HL-60/S4 (cell line): ENCODE data around the gene DUSP16.
"Not testable (repeated sequence)": the region's sequence is repeated elsewhere in the genome, so short reads cannot be mapped to it uniquely, and the experiment has no call there.

Experiments
- in situ Hi-C: fragments of 300-500 bp; cut with MboI; formaldehyde crosslinking; loops from 2 replicates; pipeline ENCODE4 v1.14.3; 2022; ENCODE audit warnings: low sequenced_read_pairs

Gene DUSP16

DNA sequence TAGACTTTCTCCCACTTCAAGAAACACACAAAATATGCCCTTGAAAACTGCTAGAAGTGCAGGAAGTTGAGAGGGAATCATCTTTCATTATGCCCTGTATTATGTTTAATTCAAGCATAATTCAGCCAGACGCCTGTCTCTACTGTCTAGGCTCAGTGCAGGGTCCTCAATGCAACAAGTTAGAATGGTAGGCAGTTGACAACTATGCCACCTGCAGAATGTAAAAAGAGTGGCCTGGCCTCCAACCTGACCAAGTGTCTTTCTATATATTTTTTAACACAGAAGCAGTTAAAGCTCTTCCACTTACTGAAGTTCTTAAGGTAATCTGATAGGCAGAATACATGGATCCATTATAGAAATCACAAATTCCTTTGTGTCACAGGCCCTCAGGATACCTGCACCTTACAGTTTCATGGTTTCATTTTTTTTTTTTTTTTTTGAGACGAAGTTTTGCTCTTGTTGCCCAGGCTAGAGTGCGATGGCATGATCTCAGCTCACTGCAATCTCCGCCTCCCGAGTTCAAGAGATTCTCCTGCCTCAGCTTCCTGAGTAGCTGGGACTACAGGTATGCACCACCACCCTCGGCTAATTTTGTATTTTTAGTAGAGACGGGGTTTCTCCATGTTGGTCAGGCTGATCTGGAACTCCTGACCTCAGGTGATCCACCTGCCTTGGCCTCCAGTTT lies 60.4 kb downstream of the DUSP16 start:
- in situ Hi-C loops: not testable (repeated sequence)

DNA sequence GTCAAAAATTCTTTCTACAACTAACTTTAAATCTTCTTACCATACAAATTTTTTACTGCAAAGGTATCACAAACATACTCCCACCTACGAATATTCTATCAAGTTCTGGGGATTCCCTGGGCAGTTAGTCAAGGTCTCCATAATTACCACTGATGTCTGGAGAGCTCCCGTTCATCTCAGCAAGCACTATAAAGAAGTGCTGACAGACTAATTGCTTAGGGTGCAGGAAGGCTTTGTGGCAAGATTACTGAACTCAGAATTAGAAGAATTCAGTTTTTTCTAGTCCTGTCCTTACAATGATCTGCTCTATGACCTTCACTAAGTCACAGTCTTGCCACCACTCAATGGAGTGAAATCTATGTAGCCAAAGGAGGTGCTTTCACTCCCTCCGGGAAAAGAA lies 61.5 kb downstream of the DUSP16 start:
- in situ Hi-C loops: no loop called here

DNA sequence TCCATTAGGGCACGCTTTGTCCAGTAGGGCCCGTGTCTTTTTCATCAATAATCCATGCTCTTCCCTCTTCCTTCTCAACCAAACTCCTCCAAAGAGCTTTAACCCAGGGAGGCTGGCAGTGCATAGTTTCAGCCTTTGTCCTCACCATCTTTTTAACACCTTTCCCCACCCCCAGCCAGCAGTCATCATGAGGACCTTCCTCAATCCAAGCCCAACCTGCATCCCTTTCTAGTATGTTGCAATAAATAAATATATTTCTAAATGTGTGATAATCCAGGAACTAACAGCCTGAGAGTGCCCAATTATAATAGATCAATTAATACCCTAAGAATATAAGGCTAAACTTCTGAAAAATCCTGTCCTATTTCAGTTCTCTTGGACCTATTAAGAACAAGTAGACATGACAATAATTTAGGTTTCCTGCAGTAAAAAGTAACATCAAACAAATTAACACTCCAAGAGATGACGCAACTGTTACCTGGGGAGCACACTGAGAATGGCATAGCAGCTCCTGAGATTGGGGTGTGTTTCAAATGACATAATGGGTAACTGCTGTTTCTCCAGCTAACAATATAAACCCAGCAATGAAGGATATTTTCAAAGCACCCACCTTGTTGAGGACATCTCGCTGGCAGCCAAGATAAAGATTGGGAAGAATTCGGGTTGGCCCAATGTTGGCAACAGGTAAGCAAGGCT lies 62.6 kb downstream of the DUSP16 start:
- in situ Hi-C loops: no loop called here

DNA sequence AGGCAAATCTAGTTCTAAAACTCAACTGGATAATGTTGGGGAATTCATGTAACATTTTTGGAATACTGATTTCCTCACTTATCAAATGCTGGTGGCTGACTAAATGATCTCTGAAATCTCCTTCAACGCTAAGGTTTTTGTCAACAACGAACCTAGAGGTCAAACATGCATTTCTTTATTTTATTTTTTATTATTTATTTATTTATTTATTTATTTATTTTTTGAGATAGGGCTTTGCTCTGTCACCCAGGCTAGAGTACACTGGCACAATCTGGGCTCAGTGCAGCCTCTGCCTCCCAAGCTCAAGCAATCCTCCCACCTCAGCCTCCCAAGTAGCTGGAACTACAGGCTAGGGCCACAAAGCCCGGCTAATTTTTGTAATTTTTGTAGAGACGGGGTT lies 64.5 kb downstream of the DUSP16 start:
- in situ Hi-C loops: no loop called here

DNA sequence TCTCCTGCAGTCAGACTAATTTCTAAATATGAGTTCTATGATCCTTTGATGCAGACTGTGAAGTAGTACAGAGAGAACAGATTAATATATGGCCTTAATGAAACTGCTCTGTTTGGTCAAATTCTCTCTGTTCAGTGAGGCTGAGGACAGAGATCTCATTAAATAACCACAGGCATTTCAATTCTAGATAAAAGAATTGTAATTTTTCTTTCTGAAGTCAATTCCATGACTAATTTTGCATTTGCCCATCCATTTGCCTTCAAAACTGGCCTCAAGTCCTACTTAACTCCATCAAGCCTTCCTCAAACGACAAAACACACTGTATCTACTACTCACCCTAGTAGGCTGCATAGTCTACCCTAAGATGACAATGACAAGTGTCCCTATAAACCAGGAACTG lies 67.1 kb downstream of the DUSP16 start:
- in situ Hi-C loops: no loop called here

DNA sequence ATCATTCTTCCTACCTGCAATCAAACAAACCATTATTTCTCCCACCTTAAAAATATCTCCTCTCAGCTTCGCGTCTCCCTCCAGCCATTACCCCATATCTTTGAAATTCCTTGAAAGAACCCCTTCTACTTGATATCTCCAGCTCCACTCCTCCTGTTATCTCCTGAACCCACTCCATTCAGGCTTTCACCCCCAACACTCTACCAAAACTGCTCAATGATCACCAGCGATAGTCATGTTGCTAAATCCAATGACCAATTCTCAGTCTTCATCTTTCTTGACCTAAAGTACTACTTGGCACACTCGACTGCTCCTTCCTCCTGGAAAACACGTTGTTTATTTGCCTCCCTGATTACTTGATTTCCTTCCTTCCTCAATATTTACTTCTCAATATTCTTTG lies 70.1 kb downstream of the DUSP16 start:
- in situ Hi-C loops: no loop called here

DNA sequence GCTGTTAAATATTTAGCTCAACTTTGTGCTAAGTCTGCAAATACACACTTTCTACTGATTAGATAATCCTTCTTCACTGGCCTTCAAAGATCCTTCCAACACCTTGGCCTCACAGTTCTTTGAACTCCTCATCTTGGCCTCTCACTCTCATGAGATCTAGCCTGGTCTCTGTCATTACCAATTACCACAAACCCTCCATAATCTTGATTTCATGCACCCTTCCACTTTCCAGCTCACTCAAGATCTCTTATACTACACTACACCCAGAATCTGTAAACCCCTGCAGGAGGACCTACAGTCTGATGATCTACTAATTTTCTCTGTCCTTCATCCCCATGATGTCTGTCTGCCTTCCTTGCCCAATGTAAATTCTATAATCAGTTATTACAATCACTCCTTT lies 71.1 kb downstream of the DUSP16 start:
- in situ Hi-C loops: no loop called here

DNA sequence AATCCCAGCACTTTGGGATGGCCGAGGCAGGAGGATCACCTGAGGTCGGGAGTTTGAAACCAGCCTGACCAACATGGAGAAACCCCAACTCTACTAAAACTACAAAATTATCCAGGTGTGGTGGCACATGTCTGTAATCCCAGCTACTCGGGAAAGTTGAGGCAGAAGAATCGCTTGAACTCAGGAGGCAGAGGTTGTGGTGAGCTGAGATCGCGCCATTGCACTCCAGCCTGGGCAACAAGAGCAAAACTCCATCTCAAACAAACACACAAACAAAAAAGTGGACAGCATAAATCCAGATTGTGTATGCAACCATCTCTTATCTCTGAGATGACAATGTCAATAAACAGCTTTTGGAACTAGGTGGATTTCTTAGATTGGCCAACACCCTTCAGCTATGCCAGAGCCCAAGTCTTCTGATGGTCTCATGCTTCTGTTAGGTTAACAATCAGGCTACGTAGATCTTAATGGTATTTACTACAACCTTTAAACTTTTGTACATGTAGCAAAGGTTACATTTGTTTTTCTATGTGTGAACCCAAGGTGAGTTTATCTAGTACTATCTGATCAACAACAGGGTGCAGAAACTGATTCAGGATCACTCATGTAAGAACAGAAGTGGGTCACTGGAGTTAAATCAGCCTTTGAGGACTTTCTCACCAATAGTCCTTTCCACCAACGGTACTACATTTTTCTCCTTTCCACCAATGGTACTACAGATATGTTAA lies 73.7 kb downstream of the DUSP16 start:
- in situ Hi-C loops: no loop called here

DNA sequence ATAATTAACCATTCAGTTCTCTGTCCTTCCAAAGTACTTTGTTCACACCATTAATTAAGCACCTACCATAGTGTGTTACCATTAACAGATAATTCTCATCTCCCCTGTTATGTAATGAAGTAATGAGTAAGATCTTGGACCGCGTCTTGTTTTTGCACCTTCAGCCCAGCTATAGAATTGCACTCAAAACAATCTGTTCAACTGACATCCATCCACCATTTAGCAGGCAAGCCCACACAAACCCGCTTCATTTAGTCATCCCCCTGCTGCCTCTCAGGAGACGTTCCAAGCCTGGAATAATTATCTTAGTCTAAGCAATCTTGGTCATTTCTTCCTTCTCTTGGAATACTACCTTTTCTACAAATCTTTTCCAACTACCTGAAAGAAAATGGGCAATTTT lies 74.4 kb downstream of the DUSP16 start:
- in situ Hi-C loops: no loop called here

DNA sequence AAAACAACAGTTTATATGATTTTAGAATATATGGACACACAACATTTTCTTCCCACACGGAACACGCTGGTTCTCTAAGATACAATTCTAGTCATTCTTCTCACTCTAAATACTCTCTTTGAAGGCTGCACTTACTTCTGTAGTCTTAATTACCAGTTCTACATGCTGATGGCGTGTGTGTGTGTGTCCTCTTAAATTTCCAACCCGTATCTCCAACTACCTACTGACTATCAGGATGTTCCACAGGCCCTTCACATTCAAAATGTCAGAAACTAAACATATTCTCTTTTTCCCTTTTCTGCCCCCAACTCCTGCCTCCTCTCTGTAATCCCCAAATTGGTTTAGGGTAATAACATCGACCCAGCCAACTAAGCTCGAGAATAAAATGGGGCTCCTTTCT lies 75.2 kb downstream of the DUSP16 start:
- in situ Hi-C loops: no loop called here

DNA sequence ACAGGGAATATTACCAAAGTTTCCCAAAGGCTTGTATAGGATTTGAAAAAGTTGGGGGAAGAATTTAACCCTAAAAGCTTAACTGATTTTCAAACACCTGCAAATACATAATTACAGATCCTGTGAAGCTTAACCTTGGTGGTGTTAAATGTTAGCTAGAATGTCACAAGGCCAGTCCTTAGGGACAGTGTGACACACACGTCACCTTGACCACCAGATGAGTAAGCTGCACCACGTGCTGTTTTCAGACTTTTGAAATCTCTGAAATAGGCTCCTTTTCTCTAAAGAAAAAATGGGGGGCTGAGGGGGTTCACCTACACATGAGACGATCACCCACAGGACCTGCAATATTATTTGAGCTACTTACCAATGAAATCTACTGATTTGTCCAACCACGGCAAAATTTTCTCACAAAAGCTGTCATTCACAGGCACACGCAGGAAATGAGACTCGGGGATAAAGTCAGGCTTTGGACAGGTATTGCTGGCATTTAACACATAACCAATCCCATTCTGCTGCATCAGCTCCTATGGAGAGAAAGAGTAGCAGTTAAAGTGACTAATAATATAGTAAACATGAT lies 75.9 kb downstream of the DUSP16 start:
- in situ Hi-C loops: no loop called here

DNA sequence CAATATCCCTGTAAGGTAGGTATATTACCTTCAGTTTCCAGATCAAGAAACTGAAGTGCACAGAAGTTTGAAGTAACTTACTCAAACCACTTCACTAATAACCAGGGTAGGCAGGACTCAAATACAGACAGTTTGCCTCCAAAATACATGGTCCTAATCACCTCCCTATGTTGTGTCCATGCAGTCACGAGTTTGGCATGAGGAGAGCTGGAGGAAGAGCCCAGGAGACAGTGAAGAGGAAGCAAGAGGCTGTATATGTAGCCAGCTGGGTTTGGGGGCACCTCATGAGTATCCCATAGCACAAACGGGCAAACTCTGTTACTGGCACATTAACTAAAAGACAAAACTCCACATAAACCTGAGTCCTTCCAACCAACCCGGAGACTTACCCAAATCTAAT lies 79.2 kb downstream of the DUSP16 start:
- in situ Hi-C loops: no loop called here

DNA sequence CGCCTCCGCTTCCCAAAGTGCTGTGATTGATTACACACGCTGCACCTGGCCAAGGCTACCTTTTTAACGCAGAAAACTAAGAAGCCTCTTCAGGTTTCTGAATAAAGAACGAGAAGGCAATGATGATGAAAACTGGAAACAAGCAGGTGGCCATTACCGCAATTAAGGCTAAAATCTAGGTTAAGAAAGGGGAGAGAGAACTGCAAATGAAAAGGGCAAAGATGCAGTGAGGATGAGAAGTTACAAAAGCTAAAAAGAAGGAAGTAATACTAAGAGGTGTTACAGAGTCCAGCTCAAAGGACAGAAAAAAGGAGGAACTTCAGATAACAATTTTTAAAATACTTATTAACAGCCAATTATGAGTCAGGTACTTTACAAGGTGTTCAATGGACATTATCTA lies 79.7 kb downstream of the DUSP16 start:
- in situ Hi-C loops: no loop called here

DNA sequence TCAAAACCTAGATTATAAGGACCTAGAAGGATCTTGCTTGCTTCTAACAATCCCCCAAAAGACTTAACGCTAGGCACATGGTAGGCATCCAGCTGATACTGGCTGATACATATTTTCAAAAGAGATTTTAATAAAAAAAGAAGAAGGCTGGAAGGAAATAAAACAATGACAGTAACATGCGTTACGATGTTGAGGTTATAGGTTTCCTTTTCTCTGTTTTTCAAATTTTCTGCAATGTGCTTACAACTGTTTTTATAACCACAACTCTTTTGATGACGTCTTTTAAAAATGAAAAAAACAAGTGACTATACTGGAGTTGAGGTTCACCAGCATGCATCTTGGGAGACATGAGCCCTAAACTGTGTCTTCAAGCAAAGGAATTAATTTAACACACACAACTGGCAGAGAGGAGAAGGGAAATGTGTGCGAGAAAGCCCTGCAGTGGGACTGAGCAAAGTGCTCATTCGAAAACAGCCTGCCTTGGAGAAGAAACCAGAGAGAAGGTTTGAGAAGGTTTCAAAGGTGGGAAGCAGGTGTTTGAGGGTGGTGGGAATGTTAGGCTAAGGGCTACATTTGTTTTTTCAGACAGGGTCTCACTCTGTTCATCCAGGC lies 80.4 kb downstream of the DUSP16 start:
- in situ Hi-C loops: no loop called here

DNA sequence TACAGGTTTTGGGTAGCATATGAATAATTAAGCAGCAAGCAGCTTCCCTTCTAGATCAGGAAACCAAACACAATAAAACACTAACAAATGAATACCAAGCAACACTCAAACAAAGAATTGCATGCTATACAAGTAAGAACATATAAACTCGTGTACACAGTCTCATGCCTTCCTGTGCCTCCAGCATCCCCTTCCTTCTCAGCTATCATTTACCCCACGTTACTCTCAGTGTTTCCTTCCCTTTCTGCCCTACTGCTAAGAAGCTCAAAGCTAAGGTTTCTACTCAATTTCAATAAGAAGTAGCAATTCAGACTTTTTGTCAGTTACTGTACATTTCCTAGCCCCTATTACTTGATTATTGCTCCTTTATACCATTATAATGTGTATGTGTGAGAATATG lies 81.0 kb downstream of the DUSP16 start:
- in situ Hi-C loops: no loop called here

DNA sequence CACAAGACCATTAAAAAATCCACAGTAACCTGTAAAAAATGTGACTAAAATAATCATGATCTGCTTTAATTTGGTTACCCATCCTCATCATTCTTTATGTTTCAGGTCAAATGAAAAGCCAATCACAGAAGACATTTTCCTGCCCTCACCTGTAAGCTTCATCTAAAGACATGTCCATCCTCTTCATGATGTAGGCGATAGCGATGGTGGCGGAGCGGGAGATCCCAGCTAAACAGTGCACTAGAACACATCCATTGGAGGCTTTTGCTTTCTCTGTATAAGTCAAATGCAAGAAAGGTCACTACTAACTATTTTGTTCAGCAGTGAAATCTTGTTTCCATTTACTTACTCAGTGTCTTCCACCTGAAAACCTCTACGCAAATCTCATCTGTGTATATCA lies 82.6 kb downstream of the DUSP16 start:
- in situ Hi-C loops: no loop called here

DNA sequence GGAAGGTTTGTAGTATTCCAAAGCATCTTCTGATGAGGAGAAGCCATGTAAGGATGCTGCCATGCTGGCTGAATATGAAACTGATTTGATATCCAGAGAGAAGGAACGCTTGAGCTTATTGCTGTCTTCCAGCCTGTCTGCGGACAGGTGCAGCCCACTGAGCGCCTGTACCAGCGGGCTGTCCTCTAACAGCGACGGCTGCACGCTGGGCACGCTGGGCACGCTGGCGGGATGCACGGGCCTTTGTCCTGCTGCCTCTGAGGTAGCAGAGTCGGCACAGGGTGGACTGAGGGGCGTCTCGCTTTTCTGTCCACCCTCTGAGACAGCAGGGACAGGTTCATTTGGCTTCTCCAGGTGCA lies 85.2 kb downstream of the DUSP16 start:
- in situ Hi-C loops: no loop called here

DNA sequence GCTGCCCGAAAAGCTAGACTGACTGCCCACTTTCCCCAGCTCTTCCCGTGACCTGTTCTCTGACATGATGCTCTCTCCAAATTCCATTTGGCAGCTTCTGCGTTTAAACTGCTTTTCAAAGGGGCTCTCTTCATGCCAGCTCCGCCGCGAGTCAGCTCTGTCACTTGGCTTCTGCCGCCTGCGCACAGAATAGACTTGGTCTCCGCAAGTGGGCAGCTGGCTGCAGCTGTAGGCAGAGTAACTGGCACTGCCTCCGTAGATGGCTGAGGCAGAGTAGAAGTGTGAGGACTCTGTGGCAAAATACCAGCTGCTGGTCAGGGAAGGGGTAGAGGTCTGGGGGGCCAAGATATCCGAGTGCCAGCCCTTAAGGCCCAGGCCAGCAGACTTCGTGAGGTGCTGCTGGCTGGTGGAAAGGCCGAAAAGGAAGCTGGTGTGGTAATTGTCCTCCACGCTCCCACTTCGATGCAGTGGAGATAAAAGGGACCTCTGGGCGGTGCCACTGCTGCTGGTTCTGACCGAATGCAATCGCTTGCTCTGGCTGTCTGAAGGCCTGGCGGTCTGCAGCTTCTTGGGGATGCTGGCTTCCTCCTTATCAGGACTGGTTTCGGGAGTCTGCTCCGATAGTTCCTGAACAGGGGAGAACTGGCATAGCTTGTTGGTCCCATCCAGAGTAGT lies 85.7 kb downstream of the DUSP16 start:
- in situ Hi-C loops: no loop called here

DNA sequence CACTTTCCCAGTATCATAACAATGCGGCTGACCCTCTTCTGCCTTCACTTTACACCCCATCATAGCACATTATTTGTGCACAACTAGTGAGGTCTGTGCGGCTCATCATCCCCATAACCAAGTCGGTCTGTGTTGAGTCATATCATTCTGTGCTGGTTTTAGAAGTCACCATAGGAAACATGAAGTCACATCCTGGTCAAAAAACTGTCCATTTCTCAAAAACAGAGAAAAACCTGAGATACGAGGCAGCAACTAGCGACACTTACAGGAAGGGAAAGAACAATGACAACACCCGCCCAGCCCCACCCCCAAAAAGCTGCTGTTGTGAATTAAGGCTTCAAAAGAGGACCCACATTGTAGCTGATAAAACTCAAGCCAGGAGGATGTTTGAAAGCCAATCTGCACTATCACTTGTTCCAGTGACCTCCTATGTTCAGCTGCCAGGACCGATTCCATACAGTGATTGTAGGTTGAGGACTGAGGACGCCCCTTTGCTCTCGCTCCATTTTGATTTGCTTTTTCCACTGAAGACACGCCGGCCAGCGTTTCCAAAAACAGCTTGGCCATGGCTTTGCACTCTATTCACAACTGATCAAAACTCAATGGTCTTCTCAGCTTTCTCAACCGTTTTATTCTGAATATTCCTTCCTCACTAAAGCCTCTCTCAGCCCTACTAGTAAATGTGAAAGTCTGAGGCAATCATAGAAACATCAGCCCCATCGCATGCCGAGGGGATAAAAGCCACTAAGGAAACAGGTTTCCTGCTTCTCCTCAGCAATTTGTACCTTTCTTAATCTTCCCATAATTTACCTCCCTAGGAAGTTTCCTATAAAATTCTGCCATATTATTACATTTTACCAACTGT lies 87.5 kb downstream of the DUSP16 start:
- in situ Hi-C loops: no loop called here

DNA sequence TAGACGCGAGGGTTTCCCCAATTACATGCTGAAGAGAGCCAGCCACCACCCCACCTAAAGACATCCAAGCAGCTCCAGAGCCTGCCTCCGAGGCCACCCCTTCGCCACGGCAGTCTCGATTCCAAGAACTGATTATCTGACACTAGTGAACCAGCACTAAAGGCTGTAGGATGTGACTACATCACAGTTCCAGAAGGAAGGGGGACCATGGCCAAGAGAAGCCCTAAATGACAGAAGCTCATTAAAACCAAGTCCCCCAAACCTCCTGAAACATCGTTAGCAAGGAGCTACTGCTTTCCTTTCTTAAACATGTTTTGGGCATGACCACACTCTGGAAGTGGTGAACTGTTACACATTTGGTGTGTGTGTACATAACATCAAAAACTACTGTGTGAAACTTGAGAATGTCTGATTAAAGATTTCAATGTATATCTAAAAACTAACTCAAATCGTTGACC lies 88.2 kb downstream of the DUSP16 start:
- in situ Hi-C loops: no loop called here
